Measurements from ENCODE around the gene NREP. TPM values are rescaled to one million over a fixed set of nuclear protein-coding genes. Genes with fewer than 3 reads are reported as not detected.

Gene NREP
- total RNA-seq, 6 experiments from 2014 or later, result 32.0 to 89.1 (median 35.1) TPM

GRCh38 chr5:111689357-111689935 is 67.5 kb downstream of the NREP start:
- no peak overlapping the region for H3K27ac Mint-ChIP-seq

GRCh38 chr5:111685969-111686368 is 71.0 kb downstream of the NREP start:
- no peaks in the 10 kb centered on the region for H3K36me3 Mint-ChIP-seq (ENCODE audit: low read depth)
- peaks cover 23% of the 10 kb centered on the region for H3K4me1 Mint-ChIP-seq (ENCODE audit: low read depth)
- H3K27ac Mint-ChIP-seq, result no peak overlapping the region
- no peak for DNase-seq
- no peaks in the 10 kb centered on the region for H3K9me3 Mint-ChIP-seq
- no peaks in the 10 kb centered on the region for H3K27me3 Mint-ChIP-seq (ENCODE audit: insufficient read depth)
- TF ChIP-seq, protein P1, sequence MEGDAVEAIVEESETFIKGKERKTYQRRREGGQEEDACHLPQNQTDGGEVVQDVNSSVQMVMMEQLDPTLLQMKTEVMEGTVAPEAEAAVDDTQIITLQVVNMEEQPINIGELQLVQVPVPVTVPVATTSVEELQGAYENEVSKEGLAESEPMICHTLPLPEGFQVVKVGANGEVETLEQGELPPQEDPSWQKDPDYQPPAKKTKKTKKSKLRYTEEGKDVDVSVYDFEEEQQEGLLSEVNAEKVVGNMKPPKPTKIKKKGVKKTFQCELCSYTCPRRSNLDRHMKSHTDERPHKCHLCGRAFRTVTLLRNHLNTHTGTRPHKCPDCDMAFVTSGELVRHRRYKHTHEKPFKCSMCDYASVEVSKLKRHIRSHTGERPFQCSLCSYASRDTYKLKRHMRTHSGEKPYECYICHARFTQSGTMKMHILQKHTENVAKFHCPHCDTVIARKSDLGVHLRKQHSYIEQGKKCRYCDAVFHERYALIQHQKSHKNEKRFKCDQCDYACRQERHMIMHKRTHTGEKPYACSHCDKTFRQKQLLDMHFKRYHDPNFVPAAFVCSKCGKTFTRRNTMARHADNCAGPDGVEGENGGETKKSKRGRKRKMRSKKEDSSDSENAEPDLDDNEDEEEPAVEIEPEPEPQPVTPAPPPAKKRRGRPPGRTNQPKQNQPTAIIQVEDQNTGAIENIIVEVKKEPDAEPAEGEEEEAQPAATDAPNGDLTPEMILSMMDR (IDR thresholded peaks at IDR 0.05), result peak; percentile 24; the same call in 1 of the 2 replicates
- H3K4me3 Mint-ChIP-seq, result no peak overlapping the region

More at GRCh38 chr5:111689357-111689935, 67.5 kb downstream of the NREP start:
- Mint-ChIP-seq H3K4me1 (ENCODE audit: low read depth) (peaks cover 6% of the 10 kb centered on the region), H3K9me3 (no peaks in the 10 kb centered on the region), H3K36me3 (ENCODE audit: low read depth) (no peaks in the 10 kb centered on the region), H3K4me3 (no peak overlapping the region), H3K27me3 (ENCODE audit: insufficient read depth) (no peaks in the 10 kb centered on the region; the same call in 1 of the 2 replicates)
- TF ChIP-seq, protein P1 (IDR thresholded peaks at IDR 0.05), result no peak
- DNase-seq, result no peak

DNA sequence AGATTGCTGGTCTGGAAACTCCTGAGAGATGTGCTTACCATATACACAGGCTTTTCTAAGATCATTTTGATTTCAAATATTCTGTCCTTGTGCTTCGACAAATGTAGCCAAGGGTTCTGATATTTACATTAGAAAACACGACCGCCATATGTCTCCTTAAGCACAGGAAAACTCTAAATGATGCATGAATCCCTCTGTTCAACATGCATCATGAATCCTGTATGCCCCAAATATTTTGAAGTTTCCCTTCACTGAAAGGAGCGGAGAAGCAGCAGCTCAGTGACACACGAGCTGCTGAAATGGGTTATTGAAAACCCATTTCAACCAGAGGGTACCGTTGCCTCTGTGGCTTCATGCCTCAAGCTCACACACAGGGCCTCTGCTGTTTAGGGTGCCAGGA is 74.4 kb downstream of the NREP start:
- DNase-seq, result no peak
- TF ChIP-seq, protein P1 (IDR thresholded peaks at IDR 0.05), result no peak
- H3K4me1 Mint-ChIP-seq (ENCODE audit: low read depth), result peaks cover 36% of the 10 kb centered on the region
- peak overlapping the region; percentile 68; the same call in 1 of the 2 replicates for H3K4me3 Mint-ChIP-seq
- peak overlapping the region; percentile 87 for H3K27ac Mint-ChIP-seq
- no peaks in the 10 kb centered on the region for H3K27me3 Mint-ChIP-seq (ENCODE audit: insufficient read depth)
- H3K9me3 Mint-ChIP-seq, result no peaks in the 10 kb centered on the region
- no peaks in the 10 kb centered on the region for H3K36me3 Mint-ChIP-seq (ENCODE audit: low read depth)

GRCh38 chr5:111682121-111682520 is 74.9 kb downstream of the NREP start:
- Mint-ChIP-seq H3K9me3 (no peaks in the 10 kb centered on the region), H3K27ac (peak overlapping the region; percentile 87), H3K4me1 (ENCODE audit: low read depth) (peaks cover 37% of the 10 kb centered on the region), H3K27me3 (ENCODE audit: insufficient read depth) (no peaks in the 10 kb centered on the region), H3K4me3 (peak overlapping the region; percentile 68), H3K36me3 (ENCODE audit: low read depth) (no peaks in the 10 kb centered on the region)
- TF ChIP-seq, protein P1 (IDR thresholded peaks at IDR 0.05), result no peak
- no peak for DNase-seq

GRCh38 chr5:111681414-111682120 is 75.4 kb downstream of the NREP start:
- H3K4me3 Mint-ChIP-seq, result peak overlapping the region; percentile 68
- TF ChIP-seq, protein P1 (IDR thresholded peaks at IDR 0.05), result no peak
- no peaks in the 10 kb centered on the region for H3K36me3 Mint-ChIP-seq (ENCODE audit: low read depth)
- H3K4me1 Mint-ChIP-seq (ENCODE audit: low read depth), result peaks cover 42% of the 10 kb centered on the region
- no peak for DNase-seq
- H3K9me3 Mint-ChIP-seq, result no peaks in the 10 kb centered on the region
- no peaks in the 10 kb centered on the region for H3K27me3 Mint-ChIP-seq (ENCODE audit: insufficient read depth)
- H3K27ac Mint-ChIP-seq, result peak overlapping the region; percentile 87

Measured in HFFc6 (cell line).